ENCODE results near the gene ZNF598. TPM values are rescaled to one million over a fixed set of nuclear protein-coding genes. Genes with fewer than 3 reads are reported as not detected.

Gene ZNF598
- total and polyA plus RNA-seq, 2 of the 13 experiments (the other 11 are each of a cell fraction or from before 2014, with no cell fraction given), result 13.5 to 14.2 TPM

GRCh38 chr16:2009791-2010510 lies at the start of gene ZNF598 (continued):
- TF ChIP-seq ZNF18 (CRISPR knock-in tag; IDR thresholded peaks at IDR 0.05; ENCODE audit: insufficient replicate concordance) (no peak), NCOA2 (CRISPR knock-in tag; IDR thresholded peaks at IDR 0.05) (no peak; the same call in 1 of the 2 replicates), HOXA5 (CRISPR knock-in tag; IDR thresholded peaks at IDR 0.05) (no peak; the same call in 1 of the 2 replicates), SIX1 (CRISPR knock-in tag; IDR thresholded peaks at IDR 0.05; ENCODE audit: borderline replicate concordance) (peak; percentile 22; the same call in 1 of the 2 replicates), ZNF639 (CRISPR knock-in tag; conservative IDR thresholded peaks at IDR 0.05) (peak; percentile 94), ATF6 (CRISPR knock-in tag; conservative IDR thresholded peaks at IDR 0.05) (no peak), MBNL3 (CRISPR knock-in tag; conservative IDR thresholded peaks at IDR 0.05) (no peak), TEAD2 (CRISPR knock-in tag; IDR thresholded peaks at IDR 0.05) (no peak), ZNF496 (CRISPR knock-in tag; IDR thresholded peaks at IDR 0.05; ENCODE audit: insufficient replicate concordance) (no peak), ZNF44 (CRISPR knock-in tag; IDR thresholded peaks at IDR 0.05) (no peak), NFIB (CRISPR knock-in tag; IDR thresholded peaks at IDR 0.05; ENCODE audit: borderline replicate concordance) (no peak), RFX1 (IDR thresholded peaks at IDR 0.05) (no peak), ZNF703 (CRISPR knock-in tag; IDR thresholded peaks at IDR 0.05; ENCODE audit: borderline replicate concordance) (no peak), ONECUT2 (CRISPR knock-in tag; IDR thresholded peaks at IDR 0.05) (no peak), HNF4G (IDR thresholded peaks at IDR 0.05; ENCODE audit: borderline replicate concordance, low read depth, low read length) (no peak), HNF4G (CRISPR knock-in tag; IDR thresholded peaks at IDR 0.05; ENCODE audit: borderline replicate concordance, low read depth) (no peak), ZNF7 (CRISPR knock-in tag; IDR thresholded peaks at IDR 0.05) (no peak), SALL1 (CRISPR knock-in tag; IDR thresholded peaks at IDR 0.05) (peak; percentile 66), POGK (CRISPR knock-in tag; conservative IDR thresholded peaks at IDR 0.05) (peak; percentile 70), NFRKB (IDR thresholded peaks at IDR 0.05) (no peak), ZNF652 (CRISPR knock-in tag; IDR thresholded peaks at IDR 0.05; ENCODE audit: borderline replicate concordance, low read depth) (no peak), RCOR2 (CRISPR knock-in tag; IDR thresholded peaks at IDR 0.05) (no peak), ZSCAN9 (CRISPR knock-in tag; IDR thresholded peaks at IDR 0.05; ENCODE audit: borderline replicate concordance) (peak; percentile 39; the same call in 1 of the 2 replicates), SRSF1 (optimal IDR thresholded peaks at IDR 0.05; ENCODE audit: low read depth, low read length) (no peak)

Measured in HepG2 (cell line).